Skeletal muscle cell (primary cell): ENCODE data around the gene CD99.
"Not testable (repeated sequence)": the region's sequence is repeated elsewhere in the genome, so short reads cannot be mapped to it uniquely, and the experiment has no call there.

Experiments
- DNase-seq: peaks from one replicate; pipeline ENCODE4 v3.0.0-alpha.2; 2010; ENCODE audit warnings: low read depth
- H3K4me3 ChIP-seq: 2 replicates; pipeline ENCODE4 v1.5.1; 2011; ENCODE audit warnings: low read depth, mild to moderate bottlenecking, control low read depth, low read length, moderate library complexity

Gene CD99

DNA sequence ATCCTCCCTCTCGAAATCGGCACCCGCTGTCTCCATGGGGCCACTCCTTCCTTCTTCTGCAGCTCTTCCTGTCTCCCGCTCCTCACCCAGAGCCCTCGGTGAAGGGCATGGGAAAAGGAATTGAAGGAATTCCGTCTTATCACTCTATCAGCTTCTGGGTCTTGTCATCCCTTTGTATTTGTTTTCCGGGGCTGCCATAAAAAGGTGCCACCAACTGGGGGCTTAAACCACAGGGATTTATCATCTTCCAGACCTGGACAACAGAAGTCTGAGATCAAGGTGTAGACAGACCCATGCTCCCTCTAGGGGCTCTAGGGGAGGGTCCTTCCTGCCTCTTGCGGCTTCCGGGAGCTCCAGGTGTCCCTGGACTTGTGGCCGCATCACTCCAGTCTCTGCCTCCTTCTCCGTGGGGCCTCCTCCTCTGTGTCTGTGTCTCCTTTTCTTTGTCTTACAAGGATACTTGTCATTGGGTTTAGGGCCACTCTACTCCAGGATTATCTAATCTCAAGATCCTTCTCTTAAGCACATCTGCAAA is 24.0 kb downstream of the CD99 start:
- no peak overlapping the region for H3K4me3 ChIP-seq
- DNase-seq: no peak

DNA sequence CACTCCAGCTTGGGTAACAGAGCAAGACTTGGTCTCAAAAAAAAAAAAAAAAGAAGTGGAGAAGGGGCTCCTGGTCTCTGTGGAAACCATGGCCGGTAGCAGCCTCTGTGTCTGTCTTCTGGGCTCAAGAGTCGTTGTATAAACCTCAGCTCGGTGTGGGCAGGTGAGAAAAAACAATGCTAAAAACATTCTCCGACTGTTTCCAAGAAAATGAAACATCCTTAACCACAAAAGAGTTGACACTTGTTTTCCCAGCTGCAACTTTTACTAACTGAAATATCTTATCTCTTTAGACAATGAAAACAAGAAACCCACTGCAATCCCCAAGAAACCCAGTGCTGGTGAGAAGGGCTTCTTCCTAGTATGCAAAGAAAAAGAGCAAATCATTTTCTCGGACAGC is 26.2 kb downstream of the CD99 start:
- no peak for DNase-seq
- H3K4me3 ChIP-seq: no peak overlapping the region

DNA sequence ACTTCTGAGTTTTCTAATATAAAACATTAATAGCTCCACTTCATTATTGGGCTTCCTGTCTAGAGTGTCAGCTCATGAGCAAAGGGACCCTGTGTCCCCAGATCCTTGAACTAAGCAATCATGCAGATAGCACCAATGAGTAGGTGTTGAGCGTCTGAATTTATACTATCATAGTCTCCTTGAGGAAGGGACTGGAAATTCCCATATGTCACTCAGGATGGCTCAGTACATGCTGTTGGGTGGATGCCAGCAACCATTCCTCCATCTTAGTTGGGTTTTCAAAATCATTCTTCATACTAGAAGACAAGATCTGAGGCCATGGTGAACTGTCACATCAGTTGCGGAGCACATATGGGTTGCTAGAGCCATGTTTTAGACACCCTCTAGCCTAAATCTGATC is 27.7 kb downstream of the CD99 start:
- no peak for DNase-seq
- H3K4me3 ChIP-seq: no peak overlapping the region

DNA sequence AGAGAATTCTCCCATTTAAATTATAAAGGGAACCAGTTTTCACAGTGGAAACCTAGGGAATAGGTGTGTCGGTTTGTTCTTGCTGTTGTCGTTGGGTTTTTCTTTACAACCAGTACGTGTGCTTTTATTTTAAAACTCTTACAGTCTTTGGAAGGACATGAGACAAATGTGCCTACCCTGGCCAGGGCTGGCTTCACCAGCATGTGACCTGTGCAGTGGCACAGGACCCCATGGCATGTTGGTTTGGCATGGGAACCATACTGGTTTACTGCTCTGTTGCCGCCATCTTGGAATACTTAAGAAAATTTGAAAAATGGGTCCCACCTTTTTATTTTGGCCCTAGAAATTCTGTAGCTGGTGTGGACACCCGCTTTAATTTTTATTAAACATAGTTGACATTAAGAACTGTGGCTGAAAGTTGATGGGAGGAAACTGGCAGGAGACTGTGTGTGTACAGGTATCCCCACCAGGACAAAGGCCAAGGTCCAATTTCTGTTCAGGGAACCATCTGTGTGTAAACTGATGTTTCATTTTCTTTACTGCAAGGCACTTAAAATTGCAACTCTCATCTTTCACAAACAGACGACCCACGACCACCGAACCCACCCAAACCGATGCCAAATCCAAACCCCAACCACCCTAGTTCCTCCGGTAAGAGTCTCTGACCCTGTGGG is 28.8 kb downstream of the CD99 start:
- no peak overlapping the region for H3K4me3 ChIP-seq
- no peak for DNase-seq

DNA sequence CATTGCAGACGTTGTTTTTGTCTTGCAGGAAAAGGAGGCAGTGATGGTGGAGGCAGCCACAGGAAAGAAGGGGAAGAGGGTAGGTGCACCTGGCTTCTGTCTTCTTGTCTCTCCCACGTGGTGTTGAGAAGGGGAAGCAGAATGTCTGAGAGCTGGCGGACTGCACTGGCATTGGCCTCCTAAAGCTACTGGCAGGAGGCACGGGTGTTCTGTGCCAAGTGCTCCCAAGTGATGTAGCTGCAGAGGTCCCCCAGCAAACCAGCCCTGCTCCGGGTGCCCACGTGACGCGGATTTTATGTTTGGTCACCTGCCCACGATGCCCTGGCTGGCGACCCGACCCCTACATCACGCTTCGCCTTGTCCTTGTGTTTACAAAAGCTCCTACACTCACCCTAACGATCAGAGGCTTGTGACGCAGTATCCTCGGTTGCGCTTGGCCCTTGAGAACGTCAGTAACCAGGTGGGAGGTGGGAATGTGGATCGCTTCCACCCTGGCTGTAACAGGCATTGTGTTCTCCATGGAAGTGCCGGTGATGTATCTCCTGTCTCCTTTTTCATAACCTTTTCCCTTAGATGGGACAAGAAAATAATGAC is 32.3 kb downstream of the CD99 start:
- H3K4me3 ChIP-seq: no peak overlapping the region
- no peak for DNase-seq

DNA sequence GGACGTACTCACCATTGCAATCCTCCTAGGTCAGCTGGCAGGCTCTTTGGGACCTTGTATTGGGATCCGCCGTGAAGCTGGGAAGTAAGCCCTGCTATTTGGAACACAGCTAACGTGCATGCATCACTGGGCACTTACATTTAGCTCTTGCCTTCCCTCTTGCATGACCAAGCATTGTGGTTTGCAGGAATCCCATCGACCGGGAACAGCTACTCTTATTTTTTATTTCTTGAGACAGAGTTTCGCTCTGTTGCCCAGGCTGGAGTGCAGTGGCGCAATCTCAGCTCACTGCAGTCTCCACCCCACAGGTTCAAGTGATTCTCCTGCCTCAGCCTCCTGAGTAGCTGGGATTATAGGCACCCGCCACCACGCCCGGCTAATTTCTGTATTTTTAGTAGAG is 36.2 kb downstream of the CD99 start:
- H3K4me3 ChIP-seq, DNase-seq: not testable (repeated sequence)

DNA sequence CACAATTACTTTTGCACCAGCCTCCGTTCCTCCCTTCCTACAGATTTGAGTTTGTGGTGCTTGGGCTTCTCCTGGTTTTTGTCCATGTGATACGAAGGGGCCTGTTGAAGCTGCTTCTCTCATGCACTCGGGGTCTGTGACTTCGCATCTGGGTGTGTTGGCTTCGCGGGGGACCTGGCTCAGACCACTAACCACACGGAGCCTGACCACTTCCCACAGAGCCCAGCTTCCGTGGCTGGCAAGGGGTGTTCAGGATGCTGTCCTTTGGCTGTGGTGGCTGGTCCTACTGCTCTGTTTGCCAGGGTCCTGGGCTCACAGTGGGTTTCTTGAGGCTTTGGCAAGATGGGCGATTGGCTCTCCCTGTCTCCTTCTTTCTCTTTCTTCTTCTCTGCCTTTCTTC is 41.0 kb downstream of the CD99 start:
- no peak overlapping the region for H3K4me3 ChIP-seq
- DNase-seq: no peak

DNA sequence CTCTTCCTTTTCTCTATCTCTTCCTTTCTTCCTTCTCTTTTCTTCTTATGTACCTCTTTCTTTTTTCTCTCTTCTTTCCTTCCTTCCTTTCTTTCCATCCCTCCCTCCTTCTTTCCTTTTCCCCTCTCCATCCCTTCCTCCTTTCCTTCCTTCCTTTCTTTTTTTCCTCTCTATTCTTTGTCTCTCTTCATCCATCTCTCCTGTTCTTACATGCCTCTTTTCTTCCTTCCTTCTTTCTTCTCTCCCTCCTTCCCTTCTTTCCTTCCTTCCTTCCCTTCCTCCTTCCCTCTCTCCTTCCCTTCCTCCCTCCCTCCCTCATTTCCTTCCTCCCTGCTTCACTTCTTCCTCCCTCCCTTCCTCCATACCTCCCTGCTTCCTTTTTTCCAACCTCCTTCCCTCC is 41.6 kb downstream of the CD99 start:
- DNase-seq: no peak
- no peak overlapping the region for H3K4me3 ChIP-seq

DNA sequence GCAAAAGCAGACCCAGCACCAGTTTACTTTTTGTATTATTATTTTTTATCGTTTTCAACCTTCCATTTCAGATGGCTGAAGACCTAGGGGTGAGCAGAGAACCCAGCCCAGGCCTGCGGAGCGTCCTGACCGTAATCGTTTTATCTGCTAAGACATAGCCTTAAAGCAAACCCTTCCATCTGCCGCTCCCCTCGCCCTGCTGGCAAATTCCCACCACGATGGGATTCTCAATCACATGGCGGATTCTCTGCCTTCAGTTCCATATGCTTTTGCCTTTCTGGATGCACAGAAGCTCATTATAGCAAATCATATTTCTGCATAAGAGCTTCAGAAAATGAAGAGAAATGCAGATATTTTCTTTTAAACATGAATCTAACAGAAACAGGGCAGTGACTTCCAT is 42.2 kb downstream of the CD99 start:
- no peak for DNase-seq
- H3K4me3 ChIP-seq: no peak overlapping the region

DNA sequence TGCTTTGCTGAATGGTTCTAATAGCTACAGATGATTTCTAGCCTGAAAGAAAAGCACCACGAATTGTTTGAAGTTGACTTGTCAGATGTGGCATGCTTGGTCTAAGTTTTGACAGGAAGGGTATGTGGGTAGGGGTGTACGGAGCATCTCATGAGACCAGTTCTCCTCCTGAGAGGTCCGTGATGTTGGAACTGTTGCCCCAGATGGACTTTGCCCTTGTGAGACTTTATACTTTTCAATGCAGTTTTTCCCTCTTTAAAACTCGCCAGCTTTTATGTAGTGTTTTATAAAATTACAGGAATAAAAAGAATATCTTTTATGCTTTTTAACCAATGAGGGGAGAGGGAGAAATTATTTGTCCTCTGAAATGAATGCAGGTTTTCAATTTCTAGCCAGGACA is 44.2 kb downstream of the CD99 start:
- no peak for DNase-seq
- no peak overlapping the region for H3K4me3 ChIP-seq

DNA sequence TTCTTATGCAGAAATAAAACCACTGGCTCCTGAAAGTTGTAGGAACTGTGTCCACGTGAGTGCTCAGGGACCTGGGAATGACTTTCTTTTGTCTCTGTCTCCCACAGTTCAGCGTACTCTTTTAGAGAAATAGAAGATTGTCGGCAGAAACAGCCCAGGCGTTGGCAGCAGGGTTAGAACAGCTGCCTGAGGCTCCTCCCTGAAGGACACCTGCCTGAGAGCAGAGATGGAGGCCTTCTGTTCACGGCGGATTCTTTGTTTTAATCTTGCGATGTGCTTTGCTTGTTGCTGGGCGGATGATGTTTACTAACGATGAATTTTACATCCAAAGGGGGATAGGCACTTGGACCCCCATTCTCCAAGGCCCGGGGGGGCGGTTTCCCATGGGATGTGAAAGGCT is 49.6 kb downstream of the CD99 start:
- no peak overlapping the region for H3K4me3 ChIP-seq
- no peak for DNase-seq

DNA sequence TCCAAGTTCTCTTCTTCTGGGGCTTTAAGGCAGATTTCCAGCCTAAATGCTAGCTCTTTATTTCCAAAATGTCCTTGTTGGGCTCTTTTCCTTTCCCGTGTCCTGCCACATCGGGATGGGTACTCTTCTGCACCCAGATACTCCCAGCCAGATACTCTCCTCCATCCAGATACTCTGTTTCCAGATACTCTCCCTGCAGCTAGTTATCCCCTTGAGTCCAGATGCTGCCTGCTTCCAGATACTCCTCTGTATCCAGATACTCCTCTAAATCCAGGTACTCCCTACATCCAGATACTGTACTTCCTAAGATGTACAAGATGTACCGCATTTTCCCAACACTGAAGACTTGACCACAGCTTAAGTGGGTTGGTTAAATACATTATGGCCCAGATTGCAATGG is 50.3 kb downstream of the CD99 start:
- no peak overlapping the region for H3K4me3 ChIP-seq
- no peak for DNase-seq

DNA sequence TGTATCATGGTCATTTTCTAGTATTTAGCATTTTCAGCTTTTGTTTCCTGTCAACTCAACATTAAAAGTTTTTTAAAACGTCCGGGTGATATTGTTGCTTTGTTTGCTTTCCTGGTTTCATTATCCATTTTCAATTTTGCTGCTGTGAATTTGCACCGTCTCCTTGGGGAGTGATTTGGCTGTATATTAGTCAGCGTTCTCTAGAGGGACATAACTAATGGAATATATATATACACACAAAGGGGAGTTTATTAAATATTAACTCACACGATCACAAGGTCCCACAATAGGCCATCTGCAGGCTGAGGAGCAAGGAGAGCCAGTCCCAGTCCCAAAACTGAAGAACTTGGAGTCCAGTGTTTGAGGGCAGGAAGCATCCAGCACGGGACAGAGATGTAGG is 55.2 kb downstream of the CD99 start:
- not testable (repeated sequence) for DNase-seq

DNA sequence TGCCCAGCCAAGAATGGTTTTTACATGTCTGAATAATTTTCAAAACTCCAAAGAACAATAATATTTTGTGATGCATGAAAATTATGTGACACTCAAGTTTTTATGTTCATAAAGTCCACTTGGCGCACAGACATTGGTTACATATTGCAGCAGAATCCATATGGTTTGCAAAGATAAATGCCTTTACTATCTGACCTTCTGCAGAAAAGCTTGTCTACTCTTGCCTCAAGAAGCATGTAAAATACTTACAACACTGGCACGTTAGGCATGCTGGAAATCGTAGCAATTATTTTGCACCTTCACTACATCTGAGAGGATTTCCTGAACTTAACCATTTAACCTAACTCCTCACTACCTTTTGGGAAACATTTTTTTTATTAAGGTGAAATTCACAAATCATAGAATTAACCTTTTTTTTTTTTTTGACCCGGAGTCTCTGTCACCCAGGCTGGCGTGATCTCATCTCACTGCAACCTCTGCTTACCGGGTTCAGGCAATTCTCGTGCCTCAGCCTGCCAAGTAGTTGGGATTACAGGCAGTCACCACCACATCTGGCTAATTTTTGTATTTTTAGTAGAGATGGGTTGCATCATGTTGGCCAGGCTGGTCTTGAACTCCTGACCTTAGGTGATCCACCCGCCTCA is 57.2 kb downstream of the CD99 start:
- no peak for DNase-seq
- H3K4me3 ChIP-seq: no peak overlapping the region

More for the DNA sequence above, 55.2 kb downstream of the CD99 start:
- not testable (repeated sequence) for H3K4me3 ChIP-seq

DNA sequence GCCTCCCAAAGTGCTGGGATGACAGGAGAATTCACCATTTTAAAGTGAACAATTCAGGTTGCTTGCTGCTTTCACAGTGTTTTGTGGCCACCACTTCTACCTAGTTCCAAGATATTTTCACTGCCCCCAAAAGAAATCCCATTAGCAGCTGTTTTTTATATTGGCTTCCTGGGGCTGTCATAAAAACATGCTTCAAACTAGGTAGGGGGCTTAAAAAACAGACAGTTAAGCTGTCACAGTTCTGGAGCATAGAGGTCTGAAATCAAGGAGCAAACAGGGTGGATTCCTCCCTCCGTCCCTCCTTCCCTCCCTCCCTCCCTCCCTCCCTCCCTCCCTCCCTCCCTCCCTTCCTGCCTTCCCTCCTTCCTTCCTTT is 57.7 kb downstream of the CD99 start:
- H3K4me3 ChIP-seq: no peak overlapping the region
- DNase-seq: no peak

DNA sequence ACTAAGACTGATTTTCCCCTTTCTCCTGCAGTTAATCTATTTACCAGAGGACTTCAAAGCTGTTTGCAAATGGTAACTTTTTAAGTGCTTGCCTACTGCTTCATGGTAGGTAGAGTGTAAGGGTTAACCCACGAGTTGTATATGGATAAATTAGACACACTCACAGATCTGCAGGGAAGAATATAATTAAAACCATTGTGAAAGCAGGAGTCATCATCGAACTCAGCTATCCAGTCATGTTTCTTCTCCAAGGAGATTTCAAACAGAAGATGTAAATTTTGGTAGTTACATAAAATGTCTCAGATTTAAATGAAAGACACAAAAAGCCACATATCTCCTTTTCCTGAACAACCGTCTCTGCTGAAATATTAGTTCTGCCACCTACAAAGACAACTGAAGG is 60.2 kb downstream of the CD99 start:
- DNase-seq: no peak
- no peak overlapping the region for H3K4me3 ChIP-seq

DNA sequence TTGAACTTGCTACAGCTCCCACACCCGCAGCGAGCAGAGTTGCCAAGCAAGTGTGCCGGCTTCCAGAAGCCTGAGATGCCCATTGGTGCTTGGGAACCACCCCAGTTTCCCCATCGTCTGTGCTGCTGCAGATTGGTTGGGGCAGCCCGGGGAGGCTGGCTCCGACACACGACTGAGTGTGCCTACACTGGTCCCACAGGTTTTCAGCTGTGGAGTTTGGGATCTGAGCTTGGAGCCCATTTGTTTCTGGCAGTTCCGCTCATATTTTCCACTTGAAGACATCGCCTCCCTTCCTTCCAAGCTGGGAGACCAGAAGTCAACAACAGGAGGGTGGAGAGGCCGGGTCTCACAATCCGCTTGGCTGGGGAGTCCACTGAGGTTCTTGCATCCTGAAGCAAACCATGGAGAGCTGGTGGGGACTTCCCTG is 60.8 kb downstream of the CD99 start, which contains the start of gene XG:
XG (plus strand) TSS at position 167 of the 427 bp plus-strand sequence; CDS start at position 402, 235 bp downstream.
- H3K4me3 ChIP-seq, DNase-seq: not testable (repeated sequence)

DNA sequence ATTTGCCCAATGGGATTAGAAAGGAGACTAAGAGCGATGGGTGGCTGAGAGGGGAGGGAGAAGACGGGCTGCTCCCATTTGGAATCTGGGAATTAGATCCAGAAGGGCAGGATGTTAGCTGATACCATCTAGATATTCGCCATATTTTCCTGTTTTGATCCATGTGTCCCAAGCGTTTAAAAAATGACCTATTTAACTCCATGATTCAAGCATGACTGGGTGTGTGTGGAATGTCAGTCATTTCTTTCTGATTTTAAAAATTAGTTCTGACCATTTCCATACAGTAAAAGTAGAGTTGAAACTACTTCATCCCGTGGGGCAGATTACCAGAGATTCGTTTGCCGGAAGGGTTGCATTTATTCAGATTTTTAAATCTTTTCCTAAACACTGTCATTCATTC is 61.3 kb downstream of the CD99 start:
- DNase-seq, H3K4me3 ChIP-seq: not testable (repeated sequence)

DNA sequence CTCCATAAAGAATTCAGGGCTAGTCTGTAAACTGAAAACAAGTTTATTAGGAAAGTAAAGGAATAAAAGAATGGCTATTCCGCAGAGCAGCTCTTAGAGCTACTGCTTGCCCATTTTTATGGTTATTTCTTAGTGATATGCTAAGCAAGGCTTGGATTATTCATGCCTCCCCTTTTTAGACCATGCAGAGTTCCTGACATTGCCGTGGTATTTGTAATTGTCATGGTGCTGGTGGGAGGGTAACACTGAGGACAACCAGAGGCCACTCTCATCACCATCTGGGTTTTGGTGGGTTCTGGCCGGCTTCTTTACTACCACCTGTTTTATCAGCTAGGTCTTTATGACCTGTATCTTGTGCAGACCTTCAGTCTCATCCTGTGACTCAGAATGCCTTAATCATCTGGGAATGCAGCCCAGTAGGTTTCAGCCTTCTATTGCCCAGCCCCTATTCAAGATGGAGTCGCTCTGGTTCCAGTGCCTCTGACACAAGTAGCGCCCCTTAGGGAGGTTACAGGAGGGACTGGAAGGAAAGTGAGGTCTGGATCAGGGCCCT is 64.1 kb downstream of the CD99 start:
- not testable (repeated sequence) for H3K4me3 ChIP-seq, DNase-seq

DNA sequence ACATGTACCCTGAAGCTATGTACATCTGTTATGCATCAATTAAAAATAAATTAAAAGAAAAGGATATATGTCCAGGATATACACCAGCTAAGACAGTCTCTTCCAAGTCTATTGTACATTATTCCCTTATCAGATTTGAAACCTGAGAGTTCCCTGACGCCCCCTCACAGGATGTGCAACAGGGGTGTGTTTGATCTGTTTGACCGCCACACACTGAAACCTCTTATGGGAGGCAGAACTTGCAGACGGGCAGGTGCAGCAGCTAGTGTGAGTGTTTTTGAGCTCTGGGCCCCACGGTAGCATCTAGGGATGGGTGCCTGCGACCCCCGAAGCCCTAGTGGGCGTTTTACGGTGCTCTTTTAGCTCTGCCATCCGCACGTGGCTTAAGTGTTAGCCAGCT is 65.5 kb downstream of the CD99 start:
- H3K4me3 ChIP-seq: no peak overlapping the region
- DNase-seq: no peak
